MM.1S (cell line): ENCODE data around the gene MAL.

Experiments used
- DNase-seq: peaks from one replicate; pipeline ENCODE4 v3.0.0-alpha.2; 2015
- H2AFZ ChIP-seq: fragments of 300-600 bp; sonication (generic); 2 replicates; pipeline ENCODE4 v1.6.0; 2016; ENCODE audit warnings: antibody characterized with exemption, low read length
- H3F3A ChIP-seq: fragments of 300-600 bp; sonication (generic); 2 replicates; pipeline ENCODE4 v1.6.1; 2016; ENCODE audit warnings: mild to moderate bottlenecking, antibody characterized with exemption, low read length, moderate library complexity, mixed read lengths; ENCODE audit not compliant: insufficient read depth
- H3K27ac ChIP-seq: fragments of 300-600 bp; sonication (generic); 2 replicates; pipeline ENCODE4 v1.5.1; 2016; ENCODE audit warnings: mild to moderate bottlenecking, low read length
- H3K27me3 ChIP-seq: fragments of 300-600 bp; sonication (generic); replicated peaks from 2 replicates; pipeline ENCODE4 v1.6.0; 2016; ENCODE audit warnings: low read length; ENCODE audit not compliant: insufficient read depth
- H3K36me3 ChIP-seq: fragments of 300-600 bp; sonication (generic); replicated peaks from 2 replicates; pipeline ENCODE4 v1.6.1; 2016; ENCODE audit warnings: mild to moderate bottlenecking, low read length, mixed read lengths; ENCODE audit not compliant: insufficient read depth
- H3K4me1 ChIP-seq: fragments of 300-600 bp; sonication (generic); 2 replicates; pipeline ENCODE4 v1.6.1; 2016; ENCODE audit warnings: low read length, mixed read lengths
- H3K4me2 ChIP-seq: fragments of 300-600 bp; sonication (generic); 2 replicates; pipeline ENCODE4 v1.6.0; 2016; ENCODE audit warnings: low read depth, low read length
- H3K4me3 ChIP-seq: fragments of 300-600 bp; sonication (generic); 2 replicates; pipeline ENCODE4 v1.5.1; 2016; ENCODE audit warnings: low read length, mixed read lengths
- H3K79me2 ChIP-seq: fragments of 300-600 bp; sonication (generic); 2 replicates; pipeline ENCODE4 v1.6.1; 2016; ENCODE audit warnings: mixed run types, low read length, mixed read lengths
- H3K9ac ChIP-seq: fragments of 300-600 bp; sonication (generic); 2 replicates; pipeline ENCODE4 v1.6.1; 2016; ENCODE audit warnings: low read length, mixed read lengths
- H3K9me2 ChIP-seq: fragments of 300-600 bp; sonication (generic); replicated peaks from 2 replicates; pipeline ENCODE4 v1.6.1; 2016; ENCODE audit warnings: mild to moderate bottlenecking, low read length, mixed read lengths; ENCODE audit not compliant: insufficient read depth
- H3K9me3 ChIP-seq: fragments of 300-600 bp; sonication (generic); replicated peaks from 2 replicates; pipeline ENCODE4 v1.6.1; 2016; ENCODE audit warnings: mild to moderate bottlenecking, low read length, mixed read lengths; ENCODE audit not compliant: insufficient read depth
- H4K20me1 ChIP-seq: fragments of 300-600 bp; sonication (generic); 2 replicates; pipeline ENCODE4 v1.6.1; 2016; ENCODE audit warnings: mild to moderate bottlenecking, low read length, moderate library complexity, mixed read lengths; ENCODE audit not compliant: insufficient read depth
- CTCF ChIP-seq: fragments of 300-600 bp; sonication (generic); IDR thresholded peaks from 2 replicates; pipeline ENCODE4 v1.5.1; 2016; ENCODE audit warnings: antibody characterized with exemption, low read length, mixed read lengths
- EZH2 ChIP-seq: fragments of 300-600 bp; sonication (generic); optimal IDR thresholded peaks from 2 replicates; pipeline ENCODE3; 2017; ENCODE audit warnings: low read depth, mild to moderate bottlenecking, antibody characterized with exemption, low read length, mixed read lengths
- EZH2phosphoT487 ChIP-seq: fragments of 300-600 bp; sonication (generic); IDR thresholded peaks from 2 replicates; pipeline ENCODE4 v1.6.1; 2018; ENCODE audit warnings: antibody characterized with exemption, low read length

MAL gene

GRCh38 chr2:95031726-95032116 is 6.2 kb downstream of the MAL start:
- H3F3A ChIP-seq = no peaks in the 10 kb centered on the region
- H3K9me3 ChIP-seq = no peaks in the 10 kb centered on the region
- no peak overlapping the region for H3K4me3 ChIP-seq
- H4K20me1 ChIP-seq = no peaks in the 10 kb centered on the region
- TF ChIP-seq CTCF (no peak), EZH2phosphoT487 (no peak), EZH2 (no peak)
- no peak for DNase-seq
- H2AFZ ChIP-seq = no peak overlapping the region
- no peaks in the 10 kb centered on the region for H3K27me3 ChIP-seq
- H3K9me2 ChIP-seq = no peaks in the 10 kb centered on the region
- no peaks in the 10 kb centered on the region for H3K79me2 ChIP-seq
- H3K36me3 ChIP-seq = no peaks in the 10 kb centered on the region
- H3K4me2 ChIP-seq = no peak overlapping the region
- H3K27ac ChIP-seq = no peak overlapping the region
- no peaks in the 10 kb centered on the region for H3K4me1 ChIP-seq
- H3K9ac ChIP-seq = no peak overlapping the region

GRCh38 chr2:95032341-95032740 is 6.8 kb downstream of the MAL start:
- H3K27ac ChIP-seq = no peak overlapping the region
- TF ChIP-seq CTCF (no peak), EZH2 (no peak), EZH2phosphoT487 (no peak)
- DNase-seq = no peak
- no peaks in the 10 kb centered on the region for H3K27me3 ChIP-seq
- no peak overlapping the region for H2AFZ ChIP-seq
- H3K4me1 ChIP-seq = no peaks in the 10 kb centered on the region
- no peaks in the 10 kb centered on the region for H3K9me2 ChIP-seq
- H3K9me3 ChIP-seq = no peaks in the 10 kb centered on the region
- no peaks in the 10 kb centered on the region for H3F3A ChIP-seq
- H3K4me2 ChIP-seq = no peak overlapping the region
- no peaks in the 10 kb centered on the region for H3K79me2 ChIP-seq
- H3K9ac ChIP-seq = no peak overlapping the region
- no peak overlapping the region for H3K4me3 ChIP-seq
- no peaks in the 10 kb centered on the region for H4K20me1 ChIP-seq
- no peaks in the 10 kb centered on the region for H3K36me3 ChIP-seq

- DNase-seq = no peak
- H3K27ac ChIP-seq = no peak overlapping the region
- H3K9me2 ChIP-seq = no peaks in the 10 kb centered on the region
- no peaks in the 10 kb centered on the region for H3K9me3 ChIP-seq
- H3K9ac ChIP-seq = no peak overlapping the region
- no peaks in the 10 kb centered on the region for H3K79me2 ChIP-seq
- H4K20me1 ChIP-seq = no peaks in the 10 kb centered on the region
- H3K36me3 ChIP-seq = no peaks in the 10 kb centered on the region
- H3F3A ChIP-seq = no peaks in the 10 kb centered on the region
- H3K4me3 ChIP-seq = no peak overlapping the region
- TF ChIP-seq CTCF (no peak), EZH2phosphoT487 (no peak), EZH2 (no peak)
- no peak overlapping the region for H3K4me2 ChIP-seq
- no peaks in the 10 kb centered on the region for H3K4me1 ChIP-seq
- no peaks in the 10 kb centered on the region for H3K27me3 ChIP-seq
- no peak overlapping the region for H2AFZ ChIP-seq
These were observed 7.5 kb downstream of the MAL start for GRCh38 chr2:95032868-95033603.
